DMS53 (cell line): Measurements from ENCODE around the gene PDE6G.

ENCODE experiments used
- DNase-seq: peaks from one replicate; lab custom pipeline; 2025; lab: John Stamatoyannopoulos, UW

Gene PDE6G

GRCh38 chr17:81687770-81688541 is 31.6 kb upstream of the PDE6G start:
- no peak for DNase-seq

- DNase-seq: no peak
Observed at GRCh38 chr17:81686614-81687013, 30.3 kb upstream of the PDE6G start.

GRCh38 chr17:81685108-81685507 is 28.8 kb upstream of the PDE6G start:
- peak; percentile 81 for DNase-seq

GRCh38 chr17:81684442-81684911 is 28.1 kb upstream of the PDE6G start:
- no peak for DNase-seq

GRCh38 chr17:81683584-81684441 is 27.5 kb upstream of the PDE6G start, which contains the start of the genes ARL16 and HGS:
TSS of gene ARL16 (minus strand) at chr17:81683797. CDS start at chr17:81683753, 44 bp downstream.
TSS of gene HGS (plus strand) at chr17:81684011. CDS start at chr17:81684067, 56 bp downstream.
- DNase-seq: peak; percentile 100

- no peak for DNase-seq
Observed at GRCh38 chr17:81683208-81683583, 26.9 kb upstream of the PDE6G start.

- DNase-seq: peak; percentile 54
Observed at GRCh38 chr17:81682565-81683207, 26.3 kb upstream of the PDE6G start.

- DNase-seq: no peak
Observed at GRCh38 chr17:81681672-81682071, 25.3 kb upstream of the PDE6G start.

GRCh38 chr17:81680150-81680549 is 23.8 kb upstream of the PDE6G start:
- DNase-seq: peak; percentile 67

- peak; percentile 40 for DNase-seq
Observed at GRCh38 chr17:81676906-81677305, 20.6 kb upstream of the PDE6G start.

- DNase-seq: peak; percentile 66
Observed at GRCh38 chr17:81675515-81676221, 19.3 kb upstream of the PDE6G start.

GRCh38 chr17:81673561-81674258 is 17.4 kb upstream of the PDE6G start:
- no peak for DNase-seq

GRCh38 chr17:81672954-81673353 is 16.6 kb upstream of the PDE6G start:
- DNase-seq: no peak

- no peak for DNase-seq
Observed at GRCh38 chr17:81672504-81672903, 16.2 kb upstream of the PDE6G start.

- DNase-seq: no peak
Observed at GRCh38 chr17:81667754-81668153, 11.4 kb upstream of the PDE6G start.

- DNase-seq: peak; percentile 99
Observed at GRCh38 chr17:81666342-81667191, 10.2 kb upstream of the PDE6G start, which contains the start of the genes CCDC137 and OXLD1. TSS of gene CCDC137 (plus strand) at chr17:81666737. CDS start at chr17:81666767, 30 bp downstream. TSS of gene OXLD1 (minus strand) at chr17:81666605. CDS start at chr17:81666577, 28 bp downstream.

- peak; percentile 75 for DNase-seq
Observed at GRCh38 chr17:81666092-81666341, 9.7 kb upstream of the PDE6G start.

GRCh38 chr17:81665205-81666091 is 9.1 kb upstream of the PDE6G start:
- peak; percentile 69 for DNase-seq

- DNase-seq: no peak
Observed at GRCh38 chr17:81664051-81664470, 7.7 kb upstream of the PDE6G start.
